HT1080 (cell line): ENCODE data around the gene DBT. TPM values are rescaled to one million over a fixed set of nuclear protein-coding genes. Genes with fewer than 3 reads are reported as not detected.
"Not testable (repeated sequence)": the region's sequence is repeated elsewhere in the genome, so short reads cannot be mapped to it uniquely, and the experiment has no call there.

Experiments used
- DNase-seq: peaks from one replicate; pipeline ENCODE4 v3.0.0-alpha.2; 2015; ENCODE audit warnings: low read depth
- polyA plus RNA-seq, 2 experiments: library from polyadenylated mRNA; depleted of rRNA; stranded (reverse); fragments of >200 nt; gene quantifications; 2 replicates each; pipeline ENCODE4 v1.2.3, GENCODE V29; 2015
- total RNA-seq: library from RNA; depleted of rRNA; stranded (reverse); fragments of >200 nt; shearing (Covaris generic); gene quantifications from 2 replicates; pipeline ENCODE4 v1.2.3, GENCODE V29; 2014; rRNA removed

Gene DBT
- total RNA-seq: 1.8 and 2.8 TPM in 2 replicates
- 5.0 and 6.1 TPM in 2 replicates for polyA plus RNA-seq (2015; cell fraction: cytosol; rRNA removed)
- 6.8 and 9.3 TPM in 2 replicates for polyA plus RNA-seq (2015; cell fraction: nucleus; rRNA removed)

- peak; percentile 93 for DNase-seq
Measured at GRCh38 chr1:100249537-100250257, at the start of gene DBT. Gene DBT, minus strand, starts transcription at chr1:100249834. Its CDS starts 14 bp downstream, at chr1:100249820.

DNA sequence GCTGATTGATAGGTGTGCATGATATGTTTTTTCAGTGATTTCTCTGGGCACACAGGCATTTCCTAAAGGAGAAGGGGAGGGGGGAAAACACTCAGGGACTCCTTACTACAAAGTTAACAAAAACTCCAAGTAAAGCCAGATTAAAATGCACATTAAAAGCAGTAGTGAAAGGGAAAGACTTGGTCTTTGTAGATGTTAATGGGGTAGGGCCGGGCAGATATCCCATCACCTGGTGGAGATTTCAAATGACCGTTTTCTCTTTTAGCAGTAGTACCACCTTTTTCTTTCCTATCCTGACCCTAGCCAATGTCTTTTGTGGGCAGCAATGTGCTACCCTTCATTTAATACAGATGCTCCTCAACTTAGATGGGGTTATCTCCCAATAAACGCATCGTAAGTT lies 48.9 kb upstream of the DBT start:
- no peak for DNase-seq

GRCh38 chr1:100296997-100297396 lies 47.4 kb upstream of the DBT start:
- not testable (repeated sequence) for DNase-seq

- DNase-seq: no peak
Measured at GRCh38 chr1:100296140-100296539, 46.5 kb upstream of the DBT start.

- DNase-seq: peak; percentile 8
Measured at GRCh38 chr1:100292711-100293110, 43.1 kb upstream of the DBT start.

DNA sequence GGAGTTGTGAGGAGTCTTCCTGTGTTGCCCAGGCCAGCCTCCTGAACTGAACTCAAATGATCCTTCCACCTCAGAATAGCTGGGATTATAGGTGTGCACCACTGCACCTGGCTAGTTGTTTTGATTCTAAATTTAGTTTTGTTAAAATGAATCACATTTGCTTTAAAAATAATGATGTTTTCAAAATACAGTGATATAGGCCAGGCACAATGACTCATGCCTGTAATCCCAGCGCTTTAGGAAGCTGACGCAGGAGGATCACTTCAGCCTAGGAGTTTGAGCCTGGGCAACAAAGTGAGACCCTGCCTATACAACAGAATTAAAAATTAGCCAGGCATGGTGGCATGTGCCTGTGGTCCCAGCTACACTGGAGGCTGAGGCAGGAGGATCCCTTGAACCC lies 40.7 kb upstream of the DBT start:
- DNase-seq: no peak

DNA sequence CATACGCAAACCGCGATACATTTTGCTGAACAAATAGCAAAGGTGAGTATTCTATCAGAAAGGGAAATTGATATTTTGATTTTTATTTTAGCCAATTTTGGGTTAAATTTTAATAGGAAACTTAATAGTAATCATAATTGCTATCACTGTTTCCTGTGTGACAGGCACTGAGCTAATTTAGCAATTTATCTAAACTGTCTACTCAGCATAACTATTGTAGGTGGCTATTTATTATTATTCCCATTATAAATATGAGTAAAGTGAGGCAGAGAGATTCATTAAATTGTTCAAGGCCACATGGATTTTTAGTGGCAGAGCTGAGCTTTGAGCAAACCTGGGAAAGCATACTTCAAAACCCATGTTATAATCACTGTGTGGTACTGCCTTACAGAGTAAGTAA lies 37.5 kb upstream of the DBT start:
- DNase-seq: no peak

DNA sequence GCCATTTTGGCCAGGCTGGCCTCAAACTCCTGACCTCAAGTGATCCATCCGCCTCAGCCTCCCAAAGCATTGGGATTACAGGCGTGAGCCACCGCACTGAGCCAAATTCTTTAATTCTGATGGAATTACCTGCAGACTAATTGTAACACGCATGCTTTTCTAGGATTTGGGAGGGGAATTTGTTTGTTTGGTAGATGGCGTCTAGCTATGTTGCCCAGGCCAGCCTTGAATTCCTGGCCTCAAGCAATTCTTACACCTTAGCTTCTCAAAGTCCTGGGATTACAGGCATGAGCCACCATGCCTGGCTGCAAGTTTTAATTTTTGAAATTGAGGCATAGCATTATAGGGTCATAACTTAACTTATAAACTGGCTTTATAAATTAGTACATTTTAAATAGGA lies 35.0 kb upstream of the DBT start:
- DNase-seq: no peak

DNA sequence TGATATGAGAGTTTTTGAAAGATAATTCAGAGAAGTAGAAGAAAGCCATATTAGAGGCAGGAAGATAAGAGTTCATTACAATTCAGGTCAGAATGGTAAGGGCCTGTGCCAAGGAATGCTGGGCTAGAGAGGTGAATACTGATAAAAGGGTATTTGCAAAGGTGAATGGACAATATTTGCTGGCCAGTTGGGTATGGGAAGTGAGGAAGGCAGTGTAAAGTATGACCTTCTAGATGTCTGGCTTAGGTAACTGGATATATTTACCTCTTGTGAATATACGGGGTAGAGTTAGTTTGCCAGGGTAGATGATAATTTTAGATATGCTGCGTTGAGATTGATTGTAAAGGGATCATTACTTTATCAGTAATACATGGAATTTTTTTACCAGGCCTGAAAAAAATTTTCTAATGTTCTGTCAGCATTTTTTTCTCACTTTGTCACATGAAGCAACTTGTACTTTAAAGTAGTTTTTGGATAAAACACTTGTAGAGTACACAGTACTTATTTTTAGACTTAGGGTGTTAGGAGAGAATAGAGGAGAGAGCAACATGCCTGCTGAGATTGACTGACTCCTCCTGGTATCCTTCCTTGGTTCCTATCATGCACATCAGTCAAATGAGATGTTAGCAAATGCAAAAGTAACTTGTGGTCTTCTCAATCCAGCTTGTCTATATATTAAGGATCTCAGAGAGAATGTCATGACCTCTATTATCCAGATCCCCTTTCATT lies 30.5 kb upstream of the DBT start:
- no peak for DNase-seq

DNA sequence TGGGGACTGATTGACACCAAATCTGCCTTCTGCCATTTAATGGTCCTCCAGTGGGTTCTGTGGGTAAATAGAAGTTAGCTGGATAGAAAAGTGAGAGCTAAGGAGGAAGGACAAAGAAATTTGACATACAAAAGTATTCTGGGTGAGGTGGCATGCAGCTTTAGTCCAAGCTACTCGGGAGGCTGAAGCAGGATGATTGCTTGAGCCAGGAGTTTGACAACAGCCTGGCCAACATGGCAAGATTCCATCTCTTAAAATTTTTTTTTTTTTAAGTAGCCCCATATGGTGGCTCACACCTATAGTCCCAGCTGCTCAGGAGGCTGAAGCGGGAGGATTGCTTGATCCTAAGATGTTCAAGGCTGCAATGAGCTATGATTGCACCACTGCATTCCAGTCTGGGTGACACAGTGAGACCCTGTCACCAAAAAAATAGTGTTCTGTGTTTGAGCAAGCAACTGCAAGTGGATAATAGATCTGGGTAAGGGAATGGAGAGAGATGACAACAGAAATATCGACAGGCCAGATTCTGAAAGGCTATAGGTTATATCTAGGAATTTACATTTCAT lies 29.8 kb upstream of the DBT start:
- no peak for DNase-seq

DNA sequence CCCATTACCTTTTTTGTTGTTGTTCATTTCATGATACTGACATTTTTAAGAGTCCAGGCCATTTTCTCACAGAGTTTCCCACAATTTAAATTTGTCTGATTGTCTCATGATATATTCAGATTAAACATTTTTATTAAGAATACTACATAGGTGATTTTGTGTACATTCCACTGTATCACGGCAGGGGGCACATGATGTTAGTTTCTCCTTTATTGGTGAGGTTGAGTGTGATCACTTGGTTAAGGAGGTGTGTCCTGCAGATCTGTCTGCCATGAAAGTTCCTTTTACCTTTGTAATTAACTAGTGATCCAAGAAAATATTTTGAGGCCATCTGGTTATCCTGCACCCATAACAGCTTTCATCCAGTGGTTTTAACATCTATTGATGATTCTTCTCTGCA lies 28.2 kb upstream of the DBT start:
- no peak for DNase-seq

- DNase-seq: no peak
Measured at GRCh38 chr1:100268202-100268601, 18.6 kb upstream of the DBT start.

- no peak for DNase-seq
Measured at GRCh38 chr1:100267284-100267683, 17.6 kb upstream of the DBT start.

DNA sequence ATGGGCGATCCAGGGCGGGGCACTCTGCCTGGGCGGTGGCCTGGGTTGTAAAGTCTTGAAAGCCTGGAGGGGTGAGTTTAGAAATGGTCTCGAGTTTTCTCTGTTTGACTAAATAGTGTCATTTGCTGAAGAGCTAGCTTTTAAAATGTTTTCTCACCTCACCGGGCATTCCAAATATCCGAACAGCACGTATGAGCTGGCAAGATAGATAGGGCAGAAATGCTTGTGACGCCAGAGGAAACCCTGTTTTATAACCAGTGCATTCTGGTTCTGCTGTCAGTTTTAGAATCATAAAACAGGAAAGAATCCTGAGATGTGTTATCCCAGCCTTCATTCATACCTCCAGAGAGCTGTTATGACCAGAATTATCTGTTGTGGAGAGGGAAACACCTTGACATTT lies 17.1 kb upstream of the DBT start:
- no peak for DNase-seq

- peak; percentile 91 for DNase-seq
Measured at GRCh38 chr1:100265931-100266740, 16.5 kb upstream of the DBT start, which contains the start of gene RTCA. Gene RTCA, plus strand, starts transcription at chr1:100266216. Its CDS starts 160 bp downstream, at chr1:100266376.

DNA sequence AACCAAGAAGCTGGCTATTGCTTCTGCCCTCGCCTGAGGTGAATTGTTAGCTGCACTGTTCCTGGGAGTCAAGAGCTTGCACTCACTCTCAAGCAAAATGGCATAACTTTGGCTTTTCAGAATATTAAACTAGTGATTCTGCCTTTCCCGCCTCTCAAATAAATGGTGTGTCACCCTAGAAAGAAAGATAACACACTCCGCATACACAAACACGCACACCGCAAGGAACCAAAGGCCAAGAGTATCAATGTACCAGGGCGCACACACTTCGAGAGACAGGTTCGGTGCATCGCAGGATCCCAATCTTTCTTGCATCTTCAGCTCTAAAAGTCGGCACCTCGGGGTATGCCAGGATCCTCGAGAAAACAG lies 15.9 kb upstream of the DBT start:
- DNase-seq: no peak

DNA sequence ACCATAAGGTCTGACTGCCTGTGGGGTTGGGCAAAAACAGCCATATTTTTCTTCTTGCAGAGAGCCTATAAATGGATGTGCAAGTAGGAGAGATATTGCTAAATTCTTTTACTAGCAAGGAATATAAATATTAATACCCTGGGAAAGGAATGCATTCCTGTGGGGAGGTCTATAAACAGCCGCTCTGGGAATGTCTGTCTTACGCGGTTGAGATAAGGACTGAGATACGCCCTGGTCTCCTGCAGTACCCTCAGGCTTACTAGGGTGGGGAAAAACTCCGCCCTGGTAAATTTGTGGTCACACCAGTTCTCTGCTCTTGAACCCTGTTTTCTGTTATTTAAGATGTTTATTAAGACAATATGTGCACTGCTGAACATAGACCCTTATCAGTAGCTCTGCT lies 14.4 kb upstream of the DBT start:
- DNase-seq: not testable (repeated sequence)

DNA sequence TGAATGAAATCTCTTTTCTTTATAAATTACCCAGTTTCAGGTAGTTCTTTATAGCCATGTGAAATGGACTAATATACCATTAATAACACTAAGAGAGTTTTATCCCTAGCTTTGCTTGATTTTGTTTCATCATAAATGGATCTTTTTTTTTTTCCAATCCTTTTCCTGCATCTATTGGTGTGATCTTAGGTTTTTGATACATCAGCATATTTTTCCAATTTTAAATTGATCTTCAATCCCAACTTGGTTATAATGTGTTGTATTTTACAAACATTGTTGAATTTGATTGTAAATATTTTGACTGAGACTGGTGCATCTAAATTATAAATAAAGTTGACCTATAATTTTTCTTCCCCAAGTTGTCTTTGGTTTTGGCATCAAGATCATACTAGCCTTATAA lies 12.1 kb upstream of the DBT start:
- no peak for DNase-seq

GRCh38 chr1:100258427-100258826 lies 8.8 kb upstream of the DBT start:
- DNase-seq: not testable (repeated sequence)

DNA sequence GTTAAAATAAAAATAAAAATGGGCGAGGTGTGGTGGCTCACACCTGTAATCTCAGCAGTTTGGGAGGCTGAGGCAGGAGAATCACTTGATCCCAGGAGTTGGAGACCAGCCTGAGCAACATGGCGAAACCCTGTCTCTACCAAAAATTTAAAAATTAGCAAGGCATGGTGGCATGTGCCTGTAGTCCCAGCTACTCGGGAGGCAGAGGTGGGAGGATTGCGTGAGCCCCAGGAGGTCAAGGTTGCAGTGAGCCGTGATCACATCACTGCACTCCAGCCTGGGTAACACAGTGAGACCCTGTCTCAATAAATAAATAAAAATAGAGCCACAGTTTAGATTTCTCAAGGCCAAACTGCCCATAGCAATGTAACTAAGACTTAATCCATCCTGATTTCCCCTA lies 6.6 kb upstream of the DBT start:
- DNase-seq: not testable (repeated sequence)

DNA sequence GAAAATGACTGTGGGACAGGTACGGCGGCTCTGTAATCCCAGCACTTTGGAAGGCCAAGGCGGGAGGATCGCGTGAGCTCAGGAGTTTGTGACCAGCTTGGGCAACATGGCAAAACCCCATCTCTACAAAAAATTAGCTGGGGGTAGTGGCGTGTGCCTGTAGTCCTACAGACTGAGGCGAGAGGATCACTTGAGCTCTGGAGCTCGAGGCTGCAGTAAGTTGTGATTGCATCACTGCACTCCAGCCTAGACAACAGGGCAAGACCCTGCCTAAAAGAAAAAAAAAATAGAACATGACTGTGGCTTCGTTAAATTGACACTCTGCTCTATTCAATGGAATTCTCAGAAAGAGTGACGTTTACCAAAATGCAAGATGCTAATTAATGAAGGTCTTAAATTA lies 3.9 kb upstream of the DBT start:
- DNase-seq: no peak

GRCh38 chr1:100252901-100253300 lies 3.3 kb upstream of the DBT start:
- DNase-seq: no peak
